Gastroesophageal sphincter (tissue), 3 donors: ENCODE measurements around the gene MAPK1.
"Not testable (repeated sequence)": the region's sequence is repeated elsewhere in the genome, so short reads cannot be mapped to it uniquely, and the experiment has no call there.

ENCODE experiments used
- EP300 ChIP-seq: sonication (generic); formaldehyde crosslinking; IDR thresholded peaks from one replicate; pipeline ENCODE4 v1.6.1; 2017; ENCODE audit warnings: antibody characterized with exemption, mild to moderate bottlenecking
- POLR2A ChIP-seq, 2 donors: fragments of 450-650 bp; IDR thresholded peaks; one replicate each; pipeline ENCODE4 v1.6.1; 2017; ENCODE audit warnings: antibody characterized with exemption in 2 of 2, mild to moderate bottlenecking in 2 of 2, moderate library complexity in 1 of 2
- POLR2AphosphoS5 ChIP-seq: sonication (generic); formaldehyde crosslinking; IDR thresholded peaks from one replicate; pipeline ENCODE4 v1.6.1; 2017; ENCODE audit warnings: antibody characterized with exemption
- TF ChIP-seq, protein P1 (sequence below), 4 experiments: fragments of 200-600 bp in 2 of 4; fragments of 450-650 bp in 2 of 4; sonication (generic) in 1 of 4; IDR thresholded peaks; one replicate each; pipeline ENCODE4 v1.5.1; 2017 to 2019; ENCODE audit warnings: antibody characterized with exemption in 4 of 4, mild to moderate bottlenecking in 2 of 4, moderate library complexity in 2 of 4

DNA sequence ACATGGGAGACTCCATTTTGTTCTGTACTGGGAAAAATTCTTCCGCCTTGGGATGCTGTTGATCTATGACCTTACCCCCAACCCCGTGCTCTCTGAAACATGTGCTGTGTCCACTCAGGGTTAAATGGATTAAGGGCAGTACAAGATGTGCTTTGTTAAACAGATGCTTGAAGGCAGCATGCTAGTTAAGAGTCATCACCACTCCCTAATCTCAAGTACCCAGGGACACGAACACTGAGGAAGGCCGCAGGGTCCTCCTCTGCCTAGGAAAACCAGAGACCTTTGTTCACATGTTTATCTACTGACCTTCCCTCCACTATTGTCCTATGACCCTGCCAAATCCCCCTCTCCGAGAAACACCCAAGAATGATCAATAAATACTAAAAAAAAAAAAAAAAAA, 19.4 kb downstream of the MAPK1 start:
- not testable (repeated sequence) for TF ChIP-seq POLR2AphosphoS5; POLR2A (IDR thresholded peaks at IDR 0.05); EP300
- TF ChIP-seq, protein P1, sequence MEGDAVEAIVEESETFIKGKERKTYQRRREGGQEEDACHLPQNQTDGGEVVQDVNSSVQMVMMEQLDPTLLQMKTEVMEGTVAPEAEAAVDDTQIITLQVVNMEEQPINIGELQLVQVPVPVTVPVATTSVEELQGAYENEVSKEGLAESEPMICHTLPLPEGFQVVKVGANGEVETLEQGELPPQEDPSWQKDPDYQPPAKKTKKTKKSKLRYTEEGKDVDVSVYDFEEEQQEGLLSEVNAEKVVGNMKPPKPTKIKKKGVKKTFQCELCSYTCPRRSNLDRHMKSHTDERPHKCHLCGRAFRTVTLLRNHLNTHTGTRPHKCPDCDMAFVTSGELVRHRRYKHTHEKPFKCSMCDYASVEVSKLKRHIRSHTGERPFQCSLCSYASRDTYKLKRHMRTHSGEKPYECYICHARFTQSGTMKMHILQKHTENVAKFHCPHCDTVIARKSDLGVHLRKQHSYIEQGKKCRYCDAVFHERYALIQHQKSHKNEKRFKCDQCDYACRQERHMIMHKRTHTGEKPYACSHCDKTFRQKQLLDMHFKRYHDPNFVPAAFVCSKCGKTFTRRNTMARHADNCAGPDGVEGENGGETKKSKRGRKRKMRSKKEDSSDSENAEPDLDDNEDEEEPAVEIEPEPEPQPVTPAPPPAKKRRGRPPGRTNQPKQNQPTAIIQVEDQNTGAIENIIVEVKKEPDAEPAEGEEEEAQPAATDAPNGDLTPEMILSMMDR (IDR thresholded peaks at IDR 0.05): not testable (repeated sequence)
